PC-3 (cell line): ENCODE measurements around the gene NCS1. TPM values are rescaled to one million over a fixed set of nuclear protein-coding genes. Genes with fewer than 3 reads are reported as not detected.

Source experiments
- ATAC-seq: fragments of 200-7000 bp; cut with Tn5 transposase; 2 replicates; pipeline ENCODE4 v1.9.1; 2020; ENCODE audit warnings: mild to moderate bottlenecking, moderate library complexity
- BruUV-seq: library from RNA; stranded (reverse); fragments of 400-500 nt; replicated peaks from 2 replicates; lab custom pipeline; 2021; lab: Mats Ljungman, UMichigan
- CTCF ChIA-PET: fragments of 300-600 bp; sonication (Branson Sonifier 250); formaldehyde crosslinking; loops from one replicate; lab custom pipeline; 2022; ENCODE audit warnings: antibody characterized with exemption; lab: Charles Lee
- POLR2A ChIA-PET: fragments of 300-600 bp; sonication (Branson Sonifier 250); formaldehyde crosslinking; loops from one replicate; lab custom pipeline; 2022; ENCODE audit warnings: antibody characterized with exemption; ENCODE audit not compliant: unreplicated experiment; lab: Charles Lee
- DNase-seq: peaks from one replicate; pipeline ENCODE4 v3.0.0-alpha.2; 2015
- H2AFZ ChIP-seq: fragments of 300-600 bp; sonication (generic); 2 replicates; pipeline ENCODE4 v1.6.0; 2016; ENCODE audit warnings: antibody characterized with exemption, low read length
- H3F3A ChIP-seq: fragments of 300-600 bp; sonication (generic); one replicate; pipeline ENCODE4 v1.6.0; 2017; ENCODE audit warnings: antibody characterized with exemption, low read length, control low read depth, mild to moderate bottlenecking; ENCODE audit not compliant: unreplicated experiment
- H3K27ac ChIP-seq: fragments of 300-600 bp; sonication (generic); 2 replicates; pipeline ENCODE4 v1.5.1; 2016; ENCODE audit warnings: mild to moderate bottlenecking, low read length
- H3K27me3 ChIP-seq: fragments of 300-600 bp; sonication (generic); 2 replicates; pipeline ENCODE4 v1.6.1; 2016; ENCODE audit warnings: low read length, mixed read lengths
- H3K36me3 ChIP-seq: fragments of 300-600 bp; sonication (generic); 2 replicates; pipeline ENCODE4 v1.6.1; 2016; ENCODE audit warnings: low read depth, mixed run types, low read length, mixed read lengths
- H3K4me1 ChIP-seq: fragments of 300-600 bp; sonication (generic); 2 replicates; pipeline ENCODE4 v1.5.1; 2016; ENCODE audit warnings: low read length; ENCODE audit not compliant: insufficient read depth
- H3K4me2 ChIP-seq: fragments of 300-600 bp; sonication (generic); 2 replicates; pipeline ENCODE4 v1.6.0; 2016; ENCODE audit warnings: low read length
- H3K4me3 ChIP-seq: fragments of 300-600 bp; sonication (generic); 2 replicates; pipeline ENCODE4 v1.5.1; 2016; ENCODE audit warnings: mild to moderate bottlenecking, low read length, mixed read lengths
- H3K79me2 ChIP-seq: fragments of 300-600 bp; sonication (generic); 2 replicates; pipeline ENCODE4 v1.6.1; 2017; ENCODE audit warnings: low read length, mixed read lengths
- H3K9ac ChIP-seq: fragments of 300-600 bp; sonication (generic); 2 replicates; pipeline ENCODE4 v1.6.0; 2016; ENCODE audit warnings: mild to moderate bottlenecking, low read length
- H3K9me2 ChIP-seq: fragments of 300-600 bp; sonication (generic); replicated peaks from 2 replicates; pipeline ENCODE4 v1.6.1; 2016; ENCODE audit warnings: mixed run types, low read length, mixed read lengths
- H3K9me3 ChIP-seq: fragments of 300-600 bp; sonication (generic); 2 replicates; pipeline ENCODE4 v1.6.1; 2016; ENCODE audit warnings: low read length, mixed read lengths
- H4K20me1 ChIP-seq: fragments of 300-600 bp; sonication (generic); 2 replicates; pipeline ENCODE4 v1.6.1; 2016; ENCODE audit warnings: low read length, mixed read lengths
- EZH2 ChIP-seq: fragments of 300-600 bp; sonication (generic); IDR thresholded peaks from one replicate; pipeline ENCODE4 v1.6.1; 2017; ENCODE audit warnings: antibody characterized with exemption, mild to moderate bottlenecking, low read length; ENCODE audit not compliant: unreplicated experiment
- EZH2phosphoT487 ChIP-seq: fragments of 300-600 bp; sonication (generic); IDR thresholded peaks from 2 replicates; pipeline ENCODE4 v1.6.1; 2018; ENCODE audit warnings: mild to moderate bottlenecking, antibody characterized with exemption, low read length, borderline replicate concordance
- intact Hi-C: fragments of 100-400 bp; cut with micrococcal nuclease; formaldehyde crosslinking; loops from 2 replicates; pipeline ENCODE4 v1.9.0; 2023
- total RNA-seq: library from RNA; depleted of rRNA; stranded (reverse); fragments of >200 nt; gene quantifications from 2 replicates; pipeline ENCODE4 v1.2.3, GENCODE V29; 2014
- TF ChIP-seq, protein P1 (sequence below): fragments of 300-600 bp; sonication (generic); conservative IDR thresholded peaks from 2 replicates; pipeline ENCODE4 v1.5.1; 2017; ENCODE audit warnings: antibody characterized with exemption, low read depth, mild to moderate bottlenecking, low read length

Gene NCS1
- total RNA-seq, 1 experiment from 2014 or later, result 14.0 TPM

DNA sequence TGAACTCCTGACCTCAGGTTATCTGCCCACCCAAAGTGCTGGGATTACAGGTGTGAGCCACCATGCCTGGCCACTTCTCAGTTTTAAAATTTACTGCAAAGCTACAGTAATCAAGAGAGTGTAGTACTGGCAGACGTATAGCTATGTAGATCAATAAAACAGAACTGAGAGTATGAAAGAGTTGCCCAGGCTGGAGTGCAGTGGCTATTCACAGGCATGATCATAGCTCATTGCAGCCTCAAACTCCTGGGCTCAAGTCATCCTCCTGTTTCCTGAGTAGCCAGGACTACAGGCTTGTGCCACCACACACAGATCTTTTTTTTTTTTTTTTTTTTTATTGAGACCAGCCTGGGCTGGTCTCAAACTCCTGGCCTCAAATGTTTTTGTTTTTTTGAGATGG is 26.5 kb upstream of the NCS1 start:
- H3K79me2 ChIP-seq, result no peaks in the 10 kb centered on the region
- no peaks in the 10 kb centered on the region for H3K9me2 ChIP-seq
- no peak for ATAC-seq
- ChIA-PET POLR2A (no interaction called here), CTCF (no interaction called here)
- no peaks in the 10 kb centered on the region for H3K9me3 ChIP-seq
- H3K4me2 ChIP-seq, result no peak overlapping the region
- DNase-seq, result no peak
- H4K20me1 ChIP-seq, result no peaks in the 10 kb centered on the region
- H3K4me1 ChIP-seq, result no peaks in the 10 kb centered on the region; the same call in 1 of the 2 replicates
- TF ChIP-seq EZH2phosphoT487 (no peak), EZH2 (no peak)
- TF ChIP-seq, protein P1, sequence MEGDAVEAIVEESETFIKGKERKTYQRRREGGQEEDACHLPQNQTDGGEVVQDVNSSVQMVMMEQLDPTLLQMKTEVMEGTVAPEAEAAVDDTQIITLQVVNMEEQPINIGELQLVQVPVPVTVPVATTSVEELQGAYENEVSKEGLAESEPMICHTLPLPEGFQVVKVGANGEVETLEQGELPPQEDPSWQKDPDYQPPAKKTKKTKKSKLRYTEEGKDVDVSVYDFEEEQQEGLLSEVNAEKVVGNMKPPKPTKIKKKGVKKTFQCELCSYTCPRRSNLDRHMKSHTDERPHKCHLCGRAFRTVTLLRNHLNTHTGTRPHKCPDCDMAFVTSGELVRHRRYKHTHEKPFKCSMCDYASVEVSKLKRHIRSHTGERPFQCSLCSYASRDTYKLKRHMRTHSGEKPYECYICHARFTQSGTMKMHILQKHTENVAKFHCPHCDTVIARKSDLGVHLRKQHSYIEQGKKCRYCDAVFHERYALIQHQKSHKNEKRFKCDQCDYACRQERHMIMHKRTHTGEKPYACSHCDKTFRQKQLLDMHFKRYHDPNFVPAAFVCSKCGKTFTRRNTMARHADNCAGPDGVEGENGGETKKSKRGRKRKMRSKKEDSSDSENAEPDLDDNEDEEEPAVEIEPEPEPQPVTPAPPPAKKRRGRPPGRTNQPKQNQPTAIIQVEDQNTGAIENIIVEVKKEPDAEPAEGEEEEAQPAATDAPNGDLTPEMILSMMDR, result no peak
- BruUV-seq, result no TSS peak
- H3K9ac ChIP-seq, result no peak overlapping the region
- no peaks in the 10 kb centered on the region for H3K36me3 ChIP-seq
- no peaks in the 10 kb centered on the region for H3K27me3 ChIP-seq
- no peak overlapping the region for H2AFZ ChIP-seq
- H3F3A ChIP-seq, result no peaks in the 10 kb centered on the region
- no peak overlapping the region for H3K27ac ChIP-seq
- H3K4me3 ChIP-seq, result no peak overlapping the region
- intact Hi-C loops, result no loop called here

DNA sequence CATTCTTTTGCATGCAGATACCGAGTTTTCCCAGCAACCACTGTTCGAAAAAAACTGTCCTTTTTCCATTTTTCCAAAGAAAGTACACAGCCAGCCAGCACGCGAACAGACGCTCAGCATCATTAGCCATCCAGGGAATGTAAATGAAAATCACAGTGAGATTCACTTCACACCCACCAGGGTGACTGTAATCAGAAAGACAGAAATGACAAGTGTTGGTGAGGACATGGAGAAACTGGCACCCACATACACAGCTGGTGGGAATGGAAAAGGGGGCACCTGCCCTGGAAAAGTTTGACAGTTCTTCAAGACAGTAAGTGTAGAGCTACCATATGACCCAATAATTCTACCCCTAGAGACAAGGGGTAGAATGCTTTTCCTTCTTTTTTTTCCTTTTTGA is 25.0 kb upstream of the NCS1 start:
- POLR2A ChIA-PET, result no interaction called here
- no peaks in the 10 kb centered on the region for H3F3A ChIP-seq
- H3K36me3 ChIP-seq, result no peaks in the 10 kb centered on the region
- no peak overlapping the region for H3K27ac ChIP-seq
- H3K4me1 ChIP-seq, result peaks cover 3% of the 10 kb centered on the region; the same call in 1 of the 2 replicates
- no peak overlapping the region for H3K9ac ChIP-seq
- CTCF ChIA-PET, result interaction anchor here (0.7 kb wide), 1 partner anchor 262 kb away, joined by 3 read pairs; no protein-coding TSS in a partner anchor
- BruUV-seq, result no TSS peak
- TF ChIP-seq EZH2, result no peak
- no peak for TF ChIP-seq EZH2phosphoT487
- TF ChIP-seq, protein P1, result no peak
- H3K4me2 ChIP-seq, result no peak overlapping the region
- intact Hi-C loops, result no loop called here
- no peaks in the 10 kb centered on the region for H3K27me3 ChIP-seq
- H4K20me1 ChIP-seq, result no peaks in the 10 kb centered on the region
- no peaks in the 10 kb centered on the region for H3K9me2 ChIP-seq
- H2AFZ ChIP-seq, result no peak overlapping the region
- no peaks in the 10 kb centered on the region for H3K79me2 ChIP-seq
- ATAC-seq (no peak), DNase-seq (no peak)
- no peaks in the 10 kb centered on the region for H3K9me3 ChIP-seq
- H3K4me3 ChIP-seq, result no peak overlapping the region

DNA sequence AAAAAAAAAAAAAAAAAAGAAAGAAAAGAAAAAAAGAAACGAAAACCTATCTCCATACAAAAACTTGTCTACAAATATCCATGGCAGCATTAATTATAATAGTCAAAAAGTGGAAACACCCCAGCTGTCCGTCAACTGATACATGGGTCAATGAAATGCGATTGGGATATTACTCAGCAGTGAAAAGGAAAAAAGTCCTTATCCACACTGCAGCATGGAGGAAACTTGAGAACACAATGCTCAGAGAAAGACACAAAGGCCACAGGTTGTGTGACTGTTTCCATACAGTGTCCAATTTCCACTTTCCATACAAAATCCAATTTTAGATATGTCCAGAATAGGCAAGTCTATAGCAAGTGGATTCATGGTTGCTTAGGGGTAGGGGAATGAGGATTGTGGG is 24.3 kb upstream of the NCS1 start:
- Histone ChIP-seq H3K9me3 (no peaks in the 10 kb centered on the region), H3K27ac (no peak overlapping the region), H3K9ac (no peak overlapping the region), H2AFZ (no peak overlapping the region), H3K27me3 (no peaks in the 10 kb centered on the region), H3K9me2 (no peaks in the 10 kb centered on the region), H3K79me2 (no peaks in the 10 kb centered on the region), H3K4me2 (no peak overlapping the region), H3K4me3 (no peak overlapping the region), H3K36me3 (no peaks in the 10 kb centered on the region), H3F3A (no peaks in the 10 kb centered on the region), H4K20me1 (no peaks in the 10 kb centered on the region), H3K4me1 (peaks cover 3% of the 10 kb centered on the region; the same call in 1 of the 2 replicates)
- intact Hi-C loops, result no loop called here
- DNase-seq, result no peak
- no peak for TF ChIP-seq EZH2phosphoT487
- TF ChIP-seq, protein P1, result no peak
- TF ChIP-seq EZH2, result no peak
- ATAC-seq, result no peak
- BruUV-seq, result no TSS peak
- CTCF ChIA-PET, result no interaction called here
- POLR2A ChIA-PET, result no interaction called here
